ENCODE data around the gene ZBTB8B.

The ZBTB8B gene

GRCh38 chr1:32485554-32486255 is 20.8 kb downstream of the ZBTB8B start:
- no peaks in the 10 kb centered on the region for H3F3A ChIP-seq (ENCODE audit: insufficient read depth, low read length)
- no peaks in the 10 kb centered on the region for H3K79me2 ChIP-seq (ENCODE audit: low read length)
- no peaks in the 10 kb centered on the region for H3K9me3 ChIP-seq (replicated peaks; ENCODE audit: insufficient read depth, low read length)
- TF ChIP-seq CTCF (IDR thresholded peaks at IDR 0.05; ENCODE audit: low read length) (no peak), EZH2phosphoT487 (IDR thresholded peaks at IDR 0.05; ENCODE audit: low read length) (no peak), EZH2 (optimal IDR thresholded peaks at IDR 0.05; ENCODE audit: low read depth, low read length) (no peak)
- no peaks in the 10 kb centered on the region for H3K9me2 ChIP-seq (replicated peaks; ENCODE audit: insufficient read depth, low read length)
- no peak overlapping the region for H3K4me3 ChIP-seq (ENCODE audit: low read length)
- H3K9ac ChIP-seq (ENCODE audit: low read length) = no peak overlapping the region
- H3K4me1 ChIP-seq (ENCODE audit: low read length) = no peaks in the 10 kb centered on the region
- H3K4me2 ChIP-seq (ENCODE audit: low read depth, low read length) = no peak overlapping the region
- H3K36me3 ChIP-seq (replicated peaks; ENCODE audit: insufficient read depth, low read length) = no peaks in the 10 kb centered on the region
- no peaks in the 10 kb centered on the region for H4K20me1 ChIP-seq (ENCODE audit: insufficient read depth, low read length)
- H2AFZ ChIP-seq (ENCODE audit: low read length) = no peak overlapping the region
- no peaks in the 10 kb centered on the region for H3K27me3 ChIP-seq (replicated peaks; ENCODE audit: insufficient read depth, low read length)
- H3K27ac ChIP-seq (ENCODE audit: low read length) = no peak overlapping the region
- DNase-seq = no peak

- Histone ChIP-seq H3K79me2 (ENCODE audit: low read length) (no peaks in the 10 kb centered on the region), H3K36me3 (replicated peaks; ENCODE audit: insufficient read depth, low read length) (no peaks in the 10 kb centered on the region), H3K4me2 (ENCODE audit: low read depth, low read length) (no peak overlapping the region), H3K27me3 (replicated peaks; ENCODE audit: insufficient read depth, low read length) (no peaks in the 10 kb centered on the region), H3K9me3 (replicated peaks; ENCODE audit: insufficient read depth, low read length) (no peaks in the 10 kb centered on the region), H3K9ac (ENCODE audit: low read length) (no peak overlapping the region), H3K27ac (ENCODE audit: low read length) (no peak overlapping the region), H3K9me2 (replicated peaks; ENCODE audit: insufficient read depth, low read length) (no peaks in the 10 kb centered on the region), H2AFZ (ENCODE audit: low read length) (no peak overlapping the region), H4K20me1 (ENCODE audit: insufficient read depth, low read length) (no peaks in the 10 kb centered on the region), H3K4me3 (ENCODE audit: low read length) (no peak overlapping the region), H3K4me1 (ENCODE audit: low read length) (no peaks in the 10 kb centered on the region), H3F3A (ENCODE audit: insufficient read depth, low read length) (no peaks in the 10 kb centered on the region)
- no peak for TF ChIP-seq EZH2 (optimal IDR thresholded peaks at IDR 0.05; ENCODE audit: low read depth, low read length)
- no peak for TF ChIP-seq EZH2phosphoT487 (IDR thresholded peaks at IDR 0.05; ENCODE audit: low read length)
- TF ChIP-seq CTCF (IDR thresholded peaks at IDR 0.05; ENCODE audit: low read length) = no peak
- no peak for DNase-seq
These were observed 21.7 kb downstream of the ZBTB8B start for GRCh38 chr1:32486463-32487113.

GRCh38 chr1:32487182-32487581 is 22.3 kb downstream of the ZBTB8B start:
- H3K36me3 ChIP-seq (replicated peaks; ENCODE audit: insufficient read depth, low read length) = no peaks in the 10 kb centered on the region
- no peak overlapping the region for H3K4me3 ChIP-seq (ENCODE audit: low read length)
- H3K9me2 ChIP-seq (replicated peaks; ENCODE audit: insufficient read depth, low read length) = no peaks in the 10 kb centered on the region
- DNase-seq = no peak
- H3K79me2 ChIP-seq (ENCODE audit: low read length) = no peaks in the 10 kb centered on the region
- H4K20me1 ChIP-seq (ENCODE audit: insufficient read depth, low read length) = no peaks in the 10 kb centered on the region
- H3K4me1 ChIP-seq (ENCODE audit: low read length) = no peaks in the 10 kb centered on the region
- no peak overlapping the region for H3K4me2 ChIP-seq (ENCODE audit: low read depth, low read length)
- H3K9ac ChIP-seq (ENCODE audit: low read length) = no peak overlapping the region
- H3K27me3 ChIP-seq (replicated peaks; ENCODE audit: insufficient read depth, low read length) = no peaks in the 10 kb centered on the region
- H3K9me3 ChIP-seq (replicated peaks; ENCODE audit: insufficient read depth, low read length) = no peaks in the 10 kb centered on the region
- TF ChIP-seq EZH2phosphoT487 (IDR thresholded peaks at IDR 0.05; ENCODE audit: low read length) = no peak
- TF ChIP-seq CTCF (IDR thresholded peaks at IDR 0.05; ENCODE audit: low read length) = no peak
- TF ChIP-seq EZH2 (optimal IDR thresholded peaks at IDR 0.05; ENCODE audit: low read depth, low read length) = no peak
- H3K27ac ChIP-seq (ENCODE audit: low read length) = no peak overlapping the region
- no peaks in the 10 kb centered on the region for H3F3A ChIP-seq (ENCODE audit: insufficient read depth, low read length)
- H2AFZ ChIP-seq (ENCODE audit: low read length) = no peak overlapping the region
